Measurements from ENCODE around the gene CDKN1C. TPM values are rescaled to one million over a fixed set of nuclear protein-coding genes. Genes with fewer than 3 reads are reported as not detected.

Gene CDKN1C
- total and polyA plus RNA-seq, 2 of the 8 experiments (the other 6 are each of a cell fraction or from before 2014, with no cell fraction given), result 12.8 to 14.1 TPM

DNA sequence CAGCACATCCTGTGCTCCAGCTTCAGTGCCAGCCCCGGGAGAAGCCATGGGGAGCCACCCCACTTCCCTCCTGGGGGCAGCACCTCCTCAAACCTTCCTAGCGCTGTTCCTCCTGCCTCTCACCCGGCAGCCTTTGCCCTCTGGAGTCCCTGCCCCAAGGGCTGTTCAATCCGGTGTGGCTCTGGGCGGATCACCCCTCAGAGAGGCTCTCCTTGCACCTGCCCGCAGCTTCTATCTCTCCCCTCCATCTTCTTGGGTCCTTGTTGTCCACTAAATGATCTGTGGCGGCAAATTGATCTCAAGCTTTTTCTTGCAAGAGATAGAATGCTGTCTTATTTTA, 18.1 kb upstream of the CDKN1C start (continued):
- no peak for TF ChIP-seq ZNF274 (IDR thresholded peaks at IDR 0.05; ENCODE audit: borderline replicate concordance, extremely low read depth, low read length)

Measured in H1 (cell line).